HFFc6 (cell line): ENCODE measurements around the gene AMPD3. TPM values are rescaled to one million over a fixed set of nuclear protein-coding genes. Genes with fewer than 3 reads are reported as not detected.

Experiments used
- DNase-seq: peaks from one replicate; pipeline ENCODE4 v3.0.0-alpha.2; 2018
- H3K27ac Mint-ChIP-seq: 2 replicates; pipeline ENCODE4 v1.8.0; 2020; ENCODE audit warnings: mild to moderate bottlenecking, mixed read lengths
- H3K27me3 Mint-ChIP-seq: 2 replicates; pipeline ENCODE4 v1.8.0; 2021; ENCODE audit warnings: mild to moderate bottlenecking, moderate library complexity, mixed read lengths; ENCODE audit not compliant: insufficient read depth
- H3K36me3 Mint-ChIP-seq: 2 replicates; pipeline ENCODE4 v1.8.0; 2021; ENCODE audit warnings: low read depth, mixed read lengths
- H3K4me1 Mint-ChIP-seq: 2 replicates; pipeline ENCODE4 v1.8.0; 2020; ENCODE audit warnings: low read depth, mixed read lengths
- H3K4me3 Mint-ChIP-seq: 2 replicates; pipeline ENCODE4 v1.8.0; 2020; ENCODE audit warnings: mild to moderate bottlenecking, moderate library complexity, mixed read lengths
- H3K9me3 Mint-ChIP-seq: 2 replicates; pipeline ENCODE4 v1.8.0; 2020; ENCODE audit warnings: mild to moderate bottlenecking, mixed read lengths
- total RNA-seq, 6 experiments: library from RNA; stranded (reverse); fragmentation: NEBNext Ultra II Directional; extraction: Animal tissue kit (Norgen Biotek cat#: 25700); gene quantifications; 2 replicates in 1 of 6; 3 replicates in 5 of 6; pipeline ENCODE4 v1.2.3, GENCODE V29; 2021
- TF ChIP-seq, protein P1 (sequence below): fragments of 200-600 bp; sonication (generic); IDR thresholded peaks from 2 replicates; pipeline ENCODE4 v1.5.0; 2021; ENCODE audit warnings: antibody characterized with exemption, mild to moderate bottlenecking

The AMPD3 gene
- total RNA-seq, 6 experiments from 2014 or later = 9.6 to 10.6 (median 10.0) TPM

DNA sequence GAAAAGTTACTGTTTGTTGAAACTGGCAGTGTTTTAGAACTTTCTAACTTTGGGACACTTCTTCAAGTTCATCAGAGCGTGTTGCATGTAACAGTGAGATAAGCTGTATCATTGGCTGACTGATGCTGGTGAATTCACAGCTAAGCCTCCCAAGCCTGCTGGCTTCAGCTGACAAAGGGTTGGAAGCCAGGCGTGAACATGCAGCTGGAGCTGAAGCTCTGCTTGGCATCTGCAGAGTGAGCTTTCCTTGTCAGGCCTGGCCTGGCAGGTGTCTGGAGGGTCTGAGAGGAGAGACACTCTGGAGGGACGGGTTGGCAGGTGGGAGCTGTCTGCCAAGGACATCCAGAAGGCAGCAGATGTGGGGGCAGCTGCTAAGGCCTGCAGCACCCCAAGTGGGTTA lies 1.5 kb downstream of the AMPD3 start:
- DNase-seq = no peak

DNA sequence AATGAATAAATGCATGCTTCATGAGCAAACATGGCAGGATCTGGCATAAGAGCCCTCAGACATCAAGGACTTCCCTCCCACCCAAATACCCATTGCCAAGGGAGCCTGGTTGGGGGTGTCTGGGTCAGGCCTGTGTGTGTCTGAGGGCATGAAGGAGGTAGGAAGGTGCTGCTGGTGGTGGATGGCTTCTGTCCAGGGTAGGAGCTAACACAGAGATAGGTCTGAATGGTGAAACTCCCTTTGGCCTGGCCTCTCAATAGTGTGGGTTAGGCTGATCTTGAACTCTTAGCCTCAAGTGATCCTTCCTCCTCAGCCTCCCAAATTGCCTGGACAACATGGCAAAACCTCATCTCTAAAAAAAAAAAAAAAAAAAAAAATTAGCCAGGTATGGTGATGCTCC lies 2.8 kb downstream of the AMPD3 start:
- Mint-ChIP-seq H3K27me3 (peaks cover 2% of the 10 kb centered on the region; the same call in 1 of the 2 replicates), H3K4me3 (no peak overlapping the region), H3K4me1 (peaks cover 53% of the 10 kb centered on the region), H3K27ac (no peak overlapping the region), H3K36me3 (peaks cover 14% of the 10 kb centered on the region), H3K9me3 (no peaks in the 10 kb centered on the region)
- TF ChIP-seq, protein P1, sequence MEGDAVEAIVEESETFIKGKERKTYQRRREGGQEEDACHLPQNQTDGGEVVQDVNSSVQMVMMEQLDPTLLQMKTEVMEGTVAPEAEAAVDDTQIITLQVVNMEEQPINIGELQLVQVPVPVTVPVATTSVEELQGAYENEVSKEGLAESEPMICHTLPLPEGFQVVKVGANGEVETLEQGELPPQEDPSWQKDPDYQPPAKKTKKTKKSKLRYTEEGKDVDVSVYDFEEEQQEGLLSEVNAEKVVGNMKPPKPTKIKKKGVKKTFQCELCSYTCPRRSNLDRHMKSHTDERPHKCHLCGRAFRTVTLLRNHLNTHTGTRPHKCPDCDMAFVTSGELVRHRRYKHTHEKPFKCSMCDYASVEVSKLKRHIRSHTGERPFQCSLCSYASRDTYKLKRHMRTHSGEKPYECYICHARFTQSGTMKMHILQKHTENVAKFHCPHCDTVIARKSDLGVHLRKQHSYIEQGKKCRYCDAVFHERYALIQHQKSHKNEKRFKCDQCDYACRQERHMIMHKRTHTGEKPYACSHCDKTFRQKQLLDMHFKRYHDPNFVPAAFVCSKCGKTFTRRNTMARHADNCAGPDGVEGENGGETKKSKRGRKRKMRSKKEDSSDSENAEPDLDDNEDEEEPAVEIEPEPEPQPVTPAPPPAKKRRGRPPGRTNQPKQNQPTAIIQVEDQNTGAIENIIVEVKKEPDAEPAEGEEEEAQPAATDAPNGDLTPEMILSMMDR = no peak
- no peak for DNase-seq

More for the DNA sequence above, 1.5 kb downstream of the AMPD3 start:
- Mint-ChIP-seq H3K4me1 (peaks cover 65% of the 10 kb centered on the region), H3K9me3 (no peaks in the 10 kb centered on the region), H3K36me3 (peaks cover 2% of the 10 kb centered on the region; the same call in 1 of the 2 replicates), H3K27ac (peak overlapping the region; percentile 99), H3K27me3 (peaks cover 2% of the 10 kb centered on the region), H3K4me3 (peak overlapping the region; percentile 89)
- TF ChIP-seq, protein P1 = no peak

DNA sequence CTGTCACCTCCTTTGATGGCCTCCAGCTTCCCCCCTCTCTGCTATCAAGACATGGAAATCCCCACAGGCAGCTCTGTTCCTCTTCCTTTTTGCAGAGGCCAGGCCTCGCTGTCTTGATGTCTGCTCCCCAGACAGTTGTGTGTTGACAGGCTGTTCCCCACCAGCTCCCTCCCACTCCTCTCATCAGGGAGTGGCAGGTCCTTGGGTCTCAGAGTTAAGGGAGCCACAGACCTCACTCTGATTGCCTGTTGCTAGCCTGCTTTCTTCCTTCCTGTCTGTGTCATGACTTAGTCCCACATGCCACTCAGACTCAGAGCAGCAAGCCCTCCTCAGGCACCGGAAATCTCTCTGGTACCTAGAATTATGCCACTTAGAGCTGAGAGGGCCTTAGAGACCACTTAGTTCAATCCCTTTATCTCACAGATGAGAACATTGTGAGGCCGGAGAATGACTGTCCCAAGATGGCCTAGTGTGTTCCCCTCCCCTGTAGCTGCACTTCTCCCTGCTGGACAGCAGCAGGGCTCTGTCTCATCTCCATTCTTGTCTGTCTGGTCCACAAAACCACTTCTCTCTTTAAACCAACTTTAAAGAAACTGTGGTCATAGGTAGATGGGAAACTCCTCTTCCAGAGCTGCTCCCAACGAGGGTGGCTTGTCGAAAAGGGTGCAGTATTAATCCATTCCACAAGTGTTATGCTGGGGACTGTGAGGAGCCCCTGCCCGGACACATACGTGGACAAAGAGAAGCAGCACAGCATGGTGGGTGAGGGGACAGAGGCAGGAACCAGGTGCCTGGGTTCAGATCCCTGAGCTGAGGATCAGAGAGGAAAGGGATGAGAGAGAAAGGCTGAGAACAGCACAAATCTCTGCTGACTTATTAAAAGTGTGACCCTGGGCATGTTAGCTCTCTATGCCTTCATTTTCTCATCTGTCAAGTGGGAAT lies 4.2 kb downstream of the AMPD3 start:
- H3K4me1 Mint-ChIP-seq = peaks cover 41% of the 10 kb centered on the region
- H3K27me3 Mint-ChIP-seq = no peaks in the 10 kb centered on the region; the same call in 1 of the 2 replicates
- no peak for DNase-seq
- peaks cover 24% of the 10 kb centered on the region for H3K36me3 Mint-ChIP-seq
- H3K9me3 Mint-ChIP-seq = no peaks in the 10 kb centered on the region
- TF ChIP-seq, protein P1 = no peak
- H3K27ac Mint-ChIP-seq = no peak overlapping the region; the same call in 1 of the 2 replicates
- no peak overlapping the region for H3K4me3 Mint-ChIP-seq

DNA sequence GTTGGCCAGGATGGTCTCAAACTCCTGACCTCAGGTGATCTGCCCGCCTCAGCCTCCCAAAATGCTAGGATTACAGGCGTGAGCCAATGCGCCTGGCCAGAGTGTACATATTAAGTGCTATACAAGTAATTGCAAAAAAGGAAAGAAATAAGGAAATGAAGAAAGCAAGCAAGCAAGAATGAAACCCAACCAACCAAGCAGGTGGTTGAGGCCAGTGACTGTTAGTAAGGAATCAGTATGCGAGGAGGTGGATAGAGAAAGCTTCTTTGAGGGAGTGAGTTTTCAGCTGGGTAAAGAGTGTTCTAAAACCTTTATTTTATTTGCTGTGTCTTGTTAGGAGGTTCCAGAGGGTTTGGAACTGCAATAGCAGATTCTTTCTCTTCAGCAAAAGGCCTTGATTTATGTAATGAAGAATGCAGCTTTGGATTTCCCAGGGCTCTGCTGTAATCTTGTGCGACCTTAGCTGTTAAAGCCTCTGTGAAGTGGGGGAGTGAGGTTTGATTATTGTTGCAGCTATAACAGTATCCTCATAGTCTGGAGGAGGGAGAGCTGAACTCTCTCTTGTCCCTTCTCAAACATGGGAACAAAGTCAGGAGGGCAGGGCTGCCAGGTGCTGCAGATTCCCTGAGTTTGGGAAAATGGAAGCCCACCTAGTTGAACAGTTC lies 5.7 kb downstream of the AMPD3 start:
- peaks cover 34% of the 10 kb centered on the region for H3K36me3 Mint-ChIP-seq
- H3K27ac Mint-ChIP-seq = no peak overlapping the region
- H3K27me3 Mint-ChIP-seq = no peaks in the 10 kb centered on the region; the same call in 1 of the 2 replicates
- no peaks in the 10 kb centered on the region for H3K9me3 Mint-ChIP-seq
- no peak for DNase-seq
- TF ChIP-seq, protein P1 = no peak
- no peak overlapping the region for H3K4me3 Mint-ChIP-seq
- H3K4me1 Mint-ChIP-seq = peaks cover 26% of the 10 kb centered on the region

DNA sequence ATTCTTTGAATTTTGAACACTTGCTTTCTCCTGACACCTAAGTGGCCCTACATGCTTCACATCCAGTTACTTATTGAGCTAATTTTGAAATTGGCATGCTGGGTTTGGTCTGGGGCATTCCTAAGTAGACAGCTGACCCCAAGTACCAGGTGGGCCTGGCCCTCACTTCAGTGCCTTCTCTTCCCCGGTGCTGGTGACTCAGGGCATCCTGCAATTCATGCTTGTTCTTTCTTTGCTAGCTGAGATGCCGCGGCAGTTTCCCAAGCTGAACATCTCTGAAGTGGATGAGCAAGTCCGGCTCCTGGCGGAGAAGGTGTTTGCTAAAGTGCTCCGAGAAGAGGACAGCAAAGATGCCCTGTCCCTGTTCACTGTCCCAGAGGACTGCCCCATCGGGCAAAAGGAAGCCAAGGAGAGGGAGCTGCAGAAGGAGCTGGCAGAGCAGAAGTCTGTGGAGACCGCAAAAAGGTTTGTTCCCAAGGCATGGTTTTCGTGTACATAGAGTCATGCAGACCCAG lies 6.3 kb downstream of the AMPD3 start:
- Mint-ChIP-seq H3K27me3 (no peaks in the 10 kb centered on the region; the same call in 1 of the 2 replicates), H3K9me3 (no peaks in the 10 kb centered on the region), H3K4me3 (no peak overlapping the region), H3K4me1 (peaks cover 20% of the 10 kb centered on the region), H3K36me3 (peaks cover 34% of the 10 kb centered on the region), H3K27ac (no peak overlapping the region)
- DNase-seq = no peak
- TF ChIP-seq, protein P1 = no peak
